Endodermal cell (in vitro differentiated cells): ENCODE measurements around the gene UNC13C. TPM values are rescaled to one million over a fixed set of nuclear protein-coding genes. Genes with fewer than 3 reads are reported as not detected.
A peak's percentile ranks its signal among the peaks of the same experiment; 100 is the strongest.

Experiments
- DNase-seq: peaks from one replicate; pipeline ENCODE4 v3.0.0-alpha.2; 2017
- H3K27ac ChIP-seq: 2 replicates; pipeline ENCODE4 v1.5.1; 2013; ENCODE audit warnings: mild to moderate bottlenecking, low read depth, low read length, moderate library complexity
- H3K27me3 ChIP-seq: 2 replicates; pipeline ENCODE4 v1.6.1; 2013; ENCODE audit warnings: mild to moderate bottlenecking, low read length, moderate library complexity; ENCODE audit not compliant: insufficient read depth, control insufficient read depth, poor library complexity, severe bottlenecking
- H3K36me3 ChIP-seq: 2 replicates; pipeline ENCODE4 v1.7.0; 2013; ENCODE audit warnings: mild to moderate bottlenecking, low read length, moderate library complexity; ENCODE audit not compliant: control insufficient read depth, insufficient read depth
- H3K4me1 ChIP-seq: one replicate; pipeline ENCODE4 v1.7.0; 2013; ENCODE audit warnings: low read length; ENCODE audit not compliant: control insufficient read depth, insufficient read depth
- H3K4me3 ChIP-seq: 2 replicates; pipeline ENCODE4 v1.5.1; 2013; ENCODE audit warnings: mild to moderate bottlenecking, low read length, moderate library complexity
- H3K9ac ChIP-seq: 2 replicates; pipeline ENCODE4 v1.6.1; 2013; ENCODE audit warnings: mild to moderate bottlenecking, low read length, moderate library complexity; ENCODE audit not compliant: poor library complexity, severe bottlenecking; ENCODE audit errors: extremely low read depth
- H3K9me3 ChIP-seq: 2 replicates; pipeline ENCODE4 v1.6.1; 2013; ENCODE audit warnings: mild to moderate bottlenecking, low read length, moderate library complexity; ENCODE audit not compliant: control insufficient read depth
- H3K27ac Mint-ChIP-seq: 2 replicates; pipeline ENCODE4 v1.8.0; 2020; ENCODE audit warnings: mixed read lengths
- H3K27me3 Mint-ChIP-seq: 2 replicates; pipeline ENCODE4 v1.8.0; 2021; ENCODE audit warnings: mild to moderate bottlenecking, mixed read lengths; ENCODE audit not compliant: insufficient read depth
- H3K36me3 Mint-ChIP-seq: 2 replicates; pipeline ENCODE4 v1.8.0; 2020; ENCODE audit warnings: low read depth, mixed read lengths
- H3K4me1 Mint-ChIP-seq: 2 replicates; pipeline ENCODE4 v1.8.0; 2020; ENCODE audit warnings: mixed read lengths
- H3K4me3 Mint-ChIP-seq: 2 replicates; pipeline ENCODE4 v1.8.0; 2020; ENCODE audit warnings: mild to moderate bottlenecking, moderate library complexity, mixed read lengths
- H3K9me3 Mint-ChIP-seq: 2 replicates; pipeline ENCODE4 v1.8.0; 2020; ENCODE audit warnings: mild to moderate bottlenecking, mixed read lengths
- WGBS, 2 experiments: methylation state at CpG; one replicate each; pipeline versions ENCODE4 v1.1.5 to v1.1.7; 2013; ENCODE audit warnings: missing lambda C conversion rate in 2 of 2, mixed read lengths in 1 of 2; ENCODE audit not compliant: insufficient coverage in 1 of 2, insufficient read length in 1 of 2; 5-methylcytosine and 5-hydroxymethylcytosine counted together
- total RNA-seq, 2 donors: library from RNA; stranded (reverse); fragmentation: NEBNext Ultra II Directional in 1 of 2; extraction: Animal tissue kit (Norgen Biotek cat#: 25700) in 1 of 2; gene quantifications; 2 replicates in 1 of 2; 3 replicates in 1 of 2; pipeline ENCODE4 v1.2.1, GENCODE V29; 2021
- TF ChIP-seq, protein P1 (sequence below): fragments of 200-600 bp; sonication (generic); conservative IDR thresholded peaks from 2 replicates; pipeline ENCODE4 v1.5.0; 2021; ENCODE audit warnings: antibody characterized with exemption, mild to moderate bottlenecking

UNC13C gene
- total RNA-seq, 2 donors from 2014 or later: 7.2 to 19.9 TPM

DNA sequence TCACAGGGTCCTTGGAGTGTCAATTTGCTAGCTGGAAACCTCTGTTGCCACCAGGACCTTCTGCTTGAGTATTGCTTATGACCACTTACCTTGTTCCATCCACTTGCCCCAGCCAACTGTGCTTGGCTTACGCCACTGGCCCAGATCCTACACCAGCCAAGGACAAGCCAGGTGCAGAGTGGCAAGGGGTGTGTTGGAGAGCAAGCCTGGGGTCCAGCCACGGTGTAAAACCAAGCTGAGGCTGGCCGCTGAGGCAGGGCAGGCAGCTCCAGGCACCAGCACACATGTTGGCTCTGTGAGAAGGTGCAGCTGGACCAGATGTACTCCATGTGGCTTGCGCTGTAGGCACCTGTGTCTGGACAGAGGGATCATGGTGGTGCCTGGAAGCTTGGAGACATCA, 248.2 kb downstream of the UNC13C start:
- TF ChIP-seq, protein P1, sequence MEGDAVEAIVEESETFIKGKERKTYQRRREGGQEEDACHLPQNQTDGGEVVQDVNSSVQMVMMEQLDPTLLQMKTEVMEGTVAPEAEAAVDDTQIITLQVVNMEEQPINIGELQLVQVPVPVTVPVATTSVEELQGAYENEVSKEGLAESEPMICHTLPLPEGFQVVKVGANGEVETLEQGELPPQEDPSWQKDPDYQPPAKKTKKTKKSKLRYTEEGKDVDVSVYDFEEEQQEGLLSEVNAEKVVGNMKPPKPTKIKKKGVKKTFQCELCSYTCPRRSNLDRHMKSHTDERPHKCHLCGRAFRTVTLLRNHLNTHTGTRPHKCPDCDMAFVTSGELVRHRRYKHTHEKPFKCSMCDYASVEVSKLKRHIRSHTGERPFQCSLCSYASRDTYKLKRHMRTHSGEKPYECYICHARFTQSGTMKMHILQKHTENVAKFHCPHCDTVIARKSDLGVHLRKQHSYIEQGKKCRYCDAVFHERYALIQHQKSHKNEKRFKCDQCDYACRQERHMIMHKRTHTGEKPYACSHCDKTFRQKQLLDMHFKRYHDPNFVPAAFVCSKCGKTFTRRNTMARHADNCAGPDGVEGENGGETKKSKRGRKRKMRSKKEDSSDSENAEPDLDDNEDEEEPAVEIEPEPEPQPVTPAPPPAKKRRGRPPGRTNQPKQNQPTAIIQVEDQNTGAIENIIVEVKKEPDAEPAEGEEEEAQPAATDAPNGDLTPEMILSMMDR: no peak
- H3K36me3 Mint-ChIP-seq: no peaks in the 10 kb centered on the region
- Histone ChIP-seq H3K36me3 (no peaks in the 10 kb centered on the region), H3K4me1 (no peaks in the 10 kb centered on the region), H3K27ac (no peak overlapping the region), H3K9me3 (peaks cover 7% of the 10 kb centered on the region), H3K9ac (no peak overlapping the region), H3K4me3 (no peak overlapping the region), H3K27me3 (no peaks in the 10 kb centered on the region)
- H3K4me1 Mint-ChIP-seq: no peaks in the 10 kb centered on the region
- WGBS, 2 experiments: 83 to 85% methylated on average over 3 to 4 of the region's 4 CpGs
- H3K9me3 Mint-ChIP-seq: peaks cover 23% of the 10 kb centered on the region
- H3K4me3 Mint-ChIP-seq: no peak overlapping the region
- DNase-seq: no peak
- H3K27ac Mint-ChIP-seq: no peak overlapping the region
- H3K27me3 Mint-ChIP-seq: no peaks in the 10 kb centered on the region

DNA sequence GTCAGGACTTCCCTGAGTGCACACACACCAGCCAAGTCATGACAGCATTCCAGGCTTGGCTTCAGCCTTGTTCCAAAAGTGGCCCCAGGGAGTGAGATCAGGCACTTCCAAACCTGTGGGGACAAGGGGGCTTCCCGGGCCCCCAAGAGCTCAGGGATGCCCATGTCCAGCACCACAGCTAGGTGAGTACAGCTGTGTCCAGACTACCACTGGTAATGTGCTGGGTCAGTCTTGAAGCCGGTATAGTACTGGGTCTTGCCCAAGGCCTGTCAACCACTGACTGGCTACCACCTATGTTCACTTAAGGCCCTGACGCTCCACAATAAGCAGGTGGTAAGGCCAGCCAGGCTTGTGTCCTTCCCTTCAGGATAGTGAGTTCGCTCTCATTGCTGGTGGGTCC, 249.3 kb downstream of the UNC13C start:
- Histone ChIP-seq H3K9ac (no peak overlapping the region), H3K27me3 (no peaks in the 10 kb centered on the region), H3K4me1 (no peaks in the 10 kb centered on the region), H3K36me3 (no peaks in the 10 kb centered on the region), H3K27ac (no peak overlapping the region), H3K4me3 (no peak overlapping the region), H3K9me3 (peaks cover 7% of the 10 kb centered on the region)
- peaks cover 23% of the 10 kb centered on the region for H3K9me3 Mint-ChIP-seq
- H3K27me3 Mint-ChIP-seq: no peaks in the 10 kb centered on the region
- H3K36me3 Mint-ChIP-seq: no peaks in the 10 kb centered on the region
- peak; percentile 22 for DNase-seq
- 92 to 100% methylated on average over 3 to 4 of the region's 4 CpGs for WGBS, 2 experiments
- TF ChIP-seq, protein P1: no peak
- H3K27ac Mint-ChIP-seq: no peak overlapping the region
- H3K4me3 Mint-ChIP-seq: no peak overlapping the region
- H3K4me1 Mint-ChIP-seq: no peaks in the 10 kb centered on the region

DNA sequence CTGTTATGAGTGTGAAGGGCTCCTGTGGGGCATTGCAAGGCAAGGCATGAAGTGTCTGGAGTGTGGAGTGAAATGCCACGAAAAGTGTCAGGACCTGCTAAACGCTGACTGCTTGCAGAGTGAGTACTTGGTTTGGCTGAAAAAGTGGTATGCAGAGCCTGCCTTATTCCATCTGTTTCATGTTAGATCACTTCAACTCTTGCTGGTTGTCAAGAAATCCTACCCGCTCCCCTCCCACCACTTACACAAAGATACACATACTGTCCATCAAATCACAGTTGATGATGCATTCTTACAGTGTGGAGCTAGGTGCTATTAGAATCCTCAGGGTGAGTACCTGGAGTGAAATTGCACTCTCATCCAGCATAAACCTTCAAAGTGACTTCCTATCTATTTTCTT, 272.1 kb downstream of the UNC13C start:
- no peaks in the 10 kb centered on the region for H3K4me1 ChIP-seq
- no peak overlapping the region for H3K4me3 ChIP-seq
- no peak for DNase-seq
- TF ChIP-seq, protein P1: no peak
- H3K9ac ChIP-seq: no peak overlapping the region
- H3K4me1 Mint-ChIP-seq: peaks cover 5% of the 10 kb centered on the region
- H3K4me3 Mint-ChIP-seq: no peak overlapping the region
- no peaks in the 10 kb centered on the region for H3K9me3 ChIP-seq
- H3K27ac Mint-ChIP-seq: no peak overlapping the region
- WGBS, 2 experiments: 84 to 90% methylated on average over 2 to 3 of the region's 3 CpGs
- no peak overlapping the region for H3K27ac ChIP-seq
- no peaks in the 10 kb centered on the region for H3K9me3 Mint-ChIP-seq
- no peaks in the 10 kb centered on the region for H3K36me3 ChIP-seq
- H3K27me3 Mint-ChIP-seq: no peaks in the 10 kb centered on the region
- H3K36me3 Mint-ChIP-seq: no peaks in the 10 kb centered on the region
- no peaks in the 10 kb centered on the region for H3K27me3 ChIP-seq
